Thyroid gland (tissue), 4 donors: ENCODE data around the gene MYO16.

Source experiments
- POLR2A ChIP-seq, 2 donors: fragments of 450-650 bp; IDR thresholded peaks; one replicate each; pipeline ENCODE4 v1.6.1; 2017; ENCODE audit warnings: antibody characterized with exemption in 2 of 2, mild to moderate bottlenecking in 2 of 2, moderate library complexity in 1 of 2
- TF ChIP-seq, protein P1 (sequence below), 6 experiments: fragments of 200-600 bp in 3 of 6; fragments of 450-650 bp in 3 of 6; sonication (generic) in 3 of 6; IDR thresholded peaks; one replicate each; pipeline ENCODE4 v1.5.1; 2016 to 2019; ENCODE audit warnings: antibody characterized with exemption in 6 of 6, mild to moderate bottlenecking in 2 of 6, inconsistent platforms in 1 of 6, moderate library complexity in 1 of 6

DNA sequence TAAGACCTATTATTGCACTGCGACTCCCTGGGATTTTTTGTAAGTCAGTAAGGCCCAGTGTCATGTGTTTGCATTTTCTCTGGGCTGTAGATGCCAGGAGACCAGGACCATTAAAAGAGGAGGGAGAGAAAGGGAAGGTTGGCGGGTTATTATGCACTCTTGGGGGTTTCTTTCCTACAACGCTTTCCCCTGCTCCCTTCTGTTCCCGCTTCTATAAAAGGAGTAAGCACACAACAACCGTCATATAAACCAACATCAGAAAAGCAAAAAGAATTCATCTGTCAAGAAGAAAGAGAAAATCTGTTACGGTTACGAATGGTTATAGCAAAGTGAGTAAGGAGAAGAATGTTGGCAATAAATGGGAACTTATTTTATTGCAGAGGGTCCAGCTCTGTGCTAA lies 615.2 kb downstream of the MYO16 start:
- TF ChIP-seq, protein P1, sequence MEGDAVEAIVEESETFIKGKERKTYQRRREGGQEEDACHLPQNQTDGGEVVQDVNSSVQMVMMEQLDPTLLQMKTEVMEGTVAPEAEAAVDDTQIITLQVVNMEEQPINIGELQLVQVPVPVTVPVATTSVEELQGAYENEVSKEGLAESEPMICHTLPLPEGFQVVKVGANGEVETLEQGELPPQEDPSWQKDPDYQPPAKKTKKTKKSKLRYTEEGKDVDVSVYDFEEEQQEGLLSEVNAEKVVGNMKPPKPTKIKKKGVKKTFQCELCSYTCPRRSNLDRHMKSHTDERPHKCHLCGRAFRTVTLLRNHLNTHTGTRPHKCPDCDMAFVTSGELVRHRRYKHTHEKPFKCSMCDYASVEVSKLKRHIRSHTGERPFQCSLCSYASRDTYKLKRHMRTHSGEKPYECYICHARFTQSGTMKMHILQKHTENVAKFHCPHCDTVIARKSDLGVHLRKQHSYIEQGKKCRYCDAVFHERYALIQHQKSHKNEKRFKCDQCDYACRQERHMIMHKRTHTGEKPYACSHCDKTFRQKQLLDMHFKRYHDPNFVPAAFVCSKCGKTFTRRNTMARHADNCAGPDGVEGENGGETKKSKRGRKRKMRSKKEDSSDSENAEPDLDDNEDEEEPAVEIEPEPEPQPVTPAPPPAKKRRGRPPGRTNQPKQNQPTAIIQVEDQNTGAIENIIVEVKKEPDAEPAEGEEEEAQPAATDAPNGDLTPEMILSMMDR (IDR thresholded peaks at IDR 0.05): no peak
- no peak for TF ChIP-seq POLR2A (IDR thresholded peaks at IDR 0.05)
